GM23248 (cell line): ENCODE results near the gene IFNK. TPM values are rescaled to one million over a fixed set of nuclear protein-coding genes. Genes with fewer than 3 reads are reported as not detected.
A peak's percentile ranks its signal among the peaks of the same experiment; 100 is the strongest.

Experiments
- DNase-seq: peaks from one replicate; pipeline ENCODE4 v3.0.0-alpha.2; 2015
- H2AFZ ChIP-seq: fragments of 200-600 bp; sonication (generic); 2 replicates; pipeline ENCODE4 v1.6.1; 2016; ENCODE audit warnings: antibody characterized with exemption
- H3F3A ChIP-seq: fragments of 200-600 bp; sonication (generic); 2 replicates; pipeline ENCODE4 v1.6.1; 2016; ENCODE audit warnings: mild to moderate bottlenecking, antibody characterized with exemption, mixed run types; ENCODE audit not compliant: insufficient read depth
- H3K27ac ChIP-seq: fragments of 200-600 bp; sonication (generic); 2 replicates; pipeline ENCODE4 v1.5.1; 2016; ENCODE audit warnings: mild to moderate bottlenecking
- H3K27me3 ChIP-seq: fragments of 200-600 bp; sonication (generic); replicated peaks from 2 replicates; pipeline ENCODE4 v1.6.1; 2016; ENCODE audit warnings: mild to moderate bottlenecking; ENCODE audit not compliant: insufficient read depth
- H3K36me3 ChIP-seq: fragments of 200-600 bp; sonication (generic); 2 replicates; pipeline ENCODE4 v1.6.1; 2016; ENCODE audit warnings: low read depth, mild to moderate bottlenecking
- H3K4me1 ChIP-seq: fragments of 200-600 bp; sonication (generic); 2 replicates; pipeline ENCODE4 v1.6.1; 2016; ENCODE audit warnings: mild to moderate bottlenecking; ENCODE audit not compliant: insufficient read depth
- H3K4me2 ChIP-seq: fragments of 200-600 bp; sonication (generic); one replicate; pipeline ENCODE4 v1.6.1; 2016; ENCODE audit warnings: mild to moderate bottlenecking; ENCODE audit not compliant: unreplicated experiment
- H3K4me3 ChIP-seq: fragments of 200-600 bp; sonication (generic); 2 replicates; pipeline ENCODE4 v1.5.1; 2016; ENCODE audit warnings: mild to moderate bottlenecking
- H3K79me2 ChIP-seq: fragments of 200-600 bp; sonication (generic); 2 replicates; pipeline ENCODE4 v1.6.1; 2016; ENCODE audit warnings: mild to moderate bottlenecking; ENCODE audit not compliant: insufficient read depth
- H3K9ac ChIP-seq: fragments of 200-600 bp; sonication (generic); 2 replicates; pipeline ENCODE4 v1.6.1; 2016; ENCODE audit warnings: mild to moderate bottlenecking
- H3K9me2 ChIP-seq: fragments of 200-600 bp; sonication (generic); 2 replicates; pipeline ENCODE4 v1.6.1; 2016; ENCODE audit warnings: mixed run types, mild to moderate bottlenecking, moderate library complexity; ENCODE audit not compliant: insufficient read depth
- H3K9me3 ChIP-seq: fragments of 200-600 bp; sonication (generic); one replicate; pipeline ENCODE4 v1.6.1; 2017; ENCODE audit warnings: low read depth
- H4K20me1 ChIP-seq: fragments of 200-600 bp; sonication (generic); 2 replicates; pipeline ENCODE4 v1.6.0; 2016; ENCODE audit not compliant: insufficient read depth
- EZH2 ChIP-seq: fragments of 200-600 bp; sonication (generic); IDR thresholded peaks from 2 replicates; pipeline ENCODE4 v1.6.1; 2018; ENCODE audit warnings: antibody characterized with exemption, mild to moderate bottlenecking; ENCODE audit not compliant: insufficient read depth, poor library complexity, severe bottlenecking
- EZH2phosphoT487 ChIP-seq: fragments of 200-600 bp; sonication (generic); IDR thresholded peaks from 2 replicates; pipeline ENCODE4 v1.6.1; 2018; ENCODE audit warnings: antibody characterized with exemption, moderate library complexity, mild to moderate bottlenecking, low read depth; ENCODE audit not compliant: insufficient read depth
- WGBS, 2 experiments: methylation state at CpG; one replicate each; pipeline ENCODE4 v1.1.6; 2015 to 2017; ENCODE audit warnings: low lambda C conversion rate in 2 of 2, low coverage in 1 of 2; ENCODE audit errors: missing lambda C conversion rate in 2 of 2; 5-methylcytosine and 5-hydroxymethylcytosine counted together
- in situ Hi-C: fragments of 300-500 bp; cut with MboI; formaldehyde crosslinking; loops from 2 replicates; pipeline ENCODE4 v1.15.0; 2020
- polyA plus RNA-seq: library from polyadenylated mRNA; unstranded; fragments of >200 nt; fragmentation: Nextera tagmentation; extraction: Ambion mirVana; gene quantifications from 2 replicates; pipeline ENCODE4 v1.2.1, GENCODE V29; 2016
- total RNA-seq: library from RNA; depleted of rRNA; stranded (reverse); fragments of >200 nt; shearing (Covaris generic); gene quantifications from 2 replicates; pipeline ENCODE4 v1.2.3, GENCODE V29; 2014

The IFNK gene
- total and polyA plus RNA-seq, 2 experiments from 2014 or later = not detected

DNA sequence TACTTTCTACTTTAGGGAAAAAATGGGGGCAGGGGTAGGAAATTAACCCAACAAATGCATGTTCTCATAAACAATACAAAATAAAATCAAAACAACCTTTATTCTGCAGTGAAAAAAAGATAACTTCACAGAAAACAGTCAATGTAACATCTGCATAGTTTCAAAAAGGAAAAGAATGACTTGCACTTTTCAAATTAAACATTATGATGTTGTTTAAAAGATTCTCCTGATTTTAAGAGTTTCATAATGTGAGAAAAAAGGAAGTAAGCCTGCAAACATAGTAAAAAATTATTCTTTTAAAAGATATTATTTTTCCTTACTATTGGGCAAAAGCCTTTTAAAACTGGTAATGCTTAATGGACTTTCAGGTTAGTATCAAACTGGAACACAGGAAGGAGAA lies 41.6 kb downstream of the IFNK start:
- no peak overlapping the region for H3K4me2 ChIP-seq
- no peaks in the 10 kb centered on the region for H3K36me3 ChIP-seq
- H3K9me2 ChIP-seq = no peaks in the 10 kb centered on the region
- H3K9ac ChIP-seq = no peak overlapping the region
- H2AFZ ChIP-seq = no peak overlapping the region
- H3K27me3 ChIP-seq = no peaks in the 10 kb centered on the region
- TF ChIP-seq EZH2 (no peak), EZH2phosphoT487 (no peak)
- no peaks in the 10 kb centered on the region for H3K4me1 ChIP-seq
- DNase-seq = no peak
- no peak overlapping the region for H3K4me3 ChIP-seq
- no peaks in the 10 kb centered on the region for H3K9me3 ChIP-seq
- H3F3A ChIP-seq = no peaks in the 10 kb centered on the region
- no peaks in the 10 kb centered on the region for H3K79me2 ChIP-seq
- in situ Hi-C loops = no loop called here
- no peaks in the 10 kb centered on the region for H4K20me1 ChIP-seq
- no peak overlapping the region for H3K27ac ChIP-seq

DNA sequence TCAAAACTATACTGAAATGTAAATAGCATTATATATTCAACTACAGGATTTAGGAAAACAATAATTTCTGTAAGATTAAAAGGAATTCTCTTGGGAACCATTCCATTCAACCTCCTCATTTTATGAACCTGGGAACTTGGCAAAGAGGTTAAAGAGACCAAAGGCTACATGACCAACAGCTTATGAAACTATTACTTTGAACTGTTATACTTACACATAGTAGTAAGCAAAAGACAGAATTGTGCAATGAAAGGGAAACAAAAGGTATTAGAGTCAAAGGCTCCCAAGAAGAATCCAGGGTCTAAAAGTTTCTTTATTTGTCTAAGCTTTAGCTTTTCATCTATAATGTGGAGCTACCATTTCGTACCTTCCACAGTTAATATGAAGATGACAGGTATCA lies 42.0 kb downstream of the IFNK start:
- WGBS, 2 experiments = 88 to 97% methylated on average over 1 of the region's 1 CpG
- Histone ChIP-seq H3F3A (no peaks in the 10 kb centered on the region), H3K9me2 (no peaks in the 10 kb centered on the region), H3K9me3 (no peaks in the 10 kb centered on the region), H3K4me3 (no peak overlapping the region), H4K20me1 (no peaks in the 10 kb centered on the region), H3K4me1 (no peaks in the 10 kb centered on the region), H3K79me2 (no peaks in the 10 kb centered on the region), H3K27me3 (no peaks in the 10 kb centered on the region), H3K36me3 (no peaks in the 10 kb centered on the region), H3K4me2 (no peak overlapping the region), H3K27ac (no peak overlapping the region), H2AFZ (no peak overlapping the region), H3K9ac (no peak overlapping the region)
- no peak for DNase-seq
- no peak for TF ChIP-seq EZH2phosphoT487
- TF ChIP-seq EZH2 = no peak
- in situ Hi-C loops = no loop called here

DNA sequence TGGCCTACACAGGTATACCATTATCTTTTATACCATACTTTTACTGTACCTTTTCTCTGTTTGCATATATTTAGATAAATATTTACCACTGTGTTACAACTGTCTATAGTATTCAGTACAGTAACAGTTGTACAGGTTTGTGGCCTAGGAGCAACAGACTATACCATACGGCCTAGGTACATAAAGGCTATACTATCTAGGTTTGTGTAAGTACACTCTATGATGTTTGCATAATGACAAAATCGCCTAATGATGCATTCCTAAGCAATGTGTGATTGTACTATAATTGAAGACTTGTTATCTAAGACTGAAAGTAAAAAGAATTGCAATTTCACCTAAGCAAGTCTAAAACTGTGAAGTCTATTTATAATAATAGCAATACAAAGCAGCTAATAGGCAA lies 45.3 kb downstream of the IFNK start:
- no peaks in the 10 kb centered on the region for H3K9me2 ChIP-seq
- TF ChIP-seq EZH2 = no peak
- no peak for TF ChIP-seq EZH2phosphoT487
- no peak for DNase-seq
- H3K4me1 ChIP-seq = peaks cover 7% of the 10 kb centered on the region; the same call in 1 of the 2 replicates
- 61 to 63% methylated on average over 2 of the region's 2 CpGs for WGBS, 2 experiments
- no peaks in the 10 kb centered on the region for H3K27me3 ChIP-seq
- H3K9ac ChIP-seq = no peak overlapping the region
- no peaks in the 10 kb centered on the region for H3K36me3 ChIP-seq
- in situ Hi-C loops = no loop called here
- peaks cover 12% of the 10 kb centered on the region; the same call in 1 of the 2 replicates for H3F3A ChIP-seq
- no peak overlapping the region for H3K4me3 ChIP-seq
- no peaks in the 10 kb centered on the region for H3K79me2 ChIP-seq
- no peaks in the 10 kb centered on the region for H3K9me3 ChIP-seq
- H2AFZ ChIP-seq = no peak overlapping the region
- no peak overlapping the region for H3K4me2 ChIP-seq
- no peak overlapping the region for H3K27ac ChIP-seq
- no peaks in the 10 kb centered on the region for H4K20me1 ChIP-seq

DNA sequence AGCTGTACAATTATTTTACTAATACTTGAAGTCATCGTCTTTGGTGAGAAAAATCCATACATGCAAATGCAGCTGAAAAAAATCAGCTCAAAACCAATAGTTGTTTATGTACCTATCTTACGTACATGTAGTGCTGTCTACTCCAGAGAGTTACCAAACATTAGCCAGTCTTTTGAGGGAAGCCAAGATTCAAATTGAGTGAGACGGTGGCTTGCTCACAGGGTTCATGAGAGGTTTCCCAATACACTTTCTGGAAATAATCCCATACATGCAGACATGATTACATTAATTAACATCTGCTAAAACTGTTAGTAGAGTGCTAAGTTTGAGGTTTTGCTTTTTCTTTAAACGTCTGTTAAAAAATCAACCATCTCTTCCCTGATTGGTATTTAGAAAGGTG lies 46.9 kb downstream of the IFNK start:
- Histone ChIP-seq H3F3A (peaks cover 13% of the 10 kb centered on the region; the same call in 1 of the 2 replicates), H3K27me3 (no peaks in the 10 kb centered on the region), H3K9me3 (no peaks in the 10 kb centered on the region), H3K79me2 (no peaks in the 10 kb centered on the region), H3K4me1 (peaks cover 7% of the 10 kb centered on the region; the same call in 1 of the 2 replicates), H3K4me3 (no peak overlapping the region), H4K20me1 (no peaks in the 10 kb centered on the region), H3K4me2 (no peak overlapping the region), H2AFZ (no peak overlapping the region), H3K36me3 (no peaks in the 10 kb centered on the region), H3K9me2 (no peaks in the 10 kb centered on the region), H3K27ac (no peak overlapping the region), H3K9ac (no peak overlapping the region)
- no peak for TF ChIP-seq EZH2phosphoT487
- no peak for TF ChIP-seq EZH2
- in situ Hi-C loops = no loop called here
- 81 to 89% methylated on average over 4 of the region's 4 CpGs for WGBS, 2 experiments
- DNase-seq = no peak

DNA sequence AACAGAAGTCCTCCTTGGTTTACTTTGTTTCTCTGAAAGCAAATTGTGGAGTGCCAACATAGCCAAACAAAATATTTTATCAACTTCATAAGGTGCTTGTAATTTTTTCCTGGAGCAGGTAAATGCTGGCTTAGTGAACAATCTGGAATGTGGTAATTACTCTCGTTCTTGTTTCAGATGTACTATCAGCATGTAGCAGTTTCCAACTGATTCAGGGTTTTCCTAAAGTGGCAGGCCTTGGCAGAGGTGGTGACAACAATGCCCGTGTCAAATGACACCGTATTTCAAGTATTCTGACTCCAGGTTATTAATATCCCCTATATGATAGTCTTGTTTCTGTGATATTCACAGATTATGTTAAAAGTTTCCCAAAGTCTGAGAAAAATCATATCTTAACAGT lies 48.0 kb downstream of the IFNK start:
- Histone ChIP-seq H2AFZ (peak overlapping the region; percentile 87), H3K4me1 (peaks cover 7% of the 10 kb centered on the region; the same call in 1 of the 2 replicates), H3K27ac (peak overlapping the region; percentile 85), H3K4me3 (peak overlapping the region; percentile 75), H3F3A (peaks cover 13% of the 10 kb centered on the region; the same call in 1 of the 2 replicates), H3K9ac (peak overlapping the region; percentile 86), H3K36me3 (no peaks in the 10 kb centered on the region), H3K4me2 (peak overlapping the region; percentile 88), H3K27me3 (no peaks in the 10 kb centered on the region), H4K20me1 (no peaks in the 10 kb centered on the region), H3K9me2 (no peaks in the 10 kb centered on the region), H3K9me3 (no peaks in the 10 kb centered on the region), H3K79me2 (no peaks in the 10 kb centered on the region)
- WGBS, 2 experiments = 25 to 29% methylated on average over 3 of the region's 3 CpGs
- TF ChIP-seq EZH2 = no peak
- TF ChIP-seq EZH2phosphoT487 = no peak
- no peak for DNase-seq
- in situ Hi-C loops = no loop called here
